ENCODE results near the gene ADGRG2. TPM values are rescaled to one million over a fixed set of nuclear protein-coding genes. Genes with fewer than 3 reads are reported as not detected.

The ADGRG2 gene
- total and polyA plus RNA-seq, 2 donors (not counting 1 experiment from before 2014, with no cell fraction given): under 0.01 to 0.05 TPM

DNA sequence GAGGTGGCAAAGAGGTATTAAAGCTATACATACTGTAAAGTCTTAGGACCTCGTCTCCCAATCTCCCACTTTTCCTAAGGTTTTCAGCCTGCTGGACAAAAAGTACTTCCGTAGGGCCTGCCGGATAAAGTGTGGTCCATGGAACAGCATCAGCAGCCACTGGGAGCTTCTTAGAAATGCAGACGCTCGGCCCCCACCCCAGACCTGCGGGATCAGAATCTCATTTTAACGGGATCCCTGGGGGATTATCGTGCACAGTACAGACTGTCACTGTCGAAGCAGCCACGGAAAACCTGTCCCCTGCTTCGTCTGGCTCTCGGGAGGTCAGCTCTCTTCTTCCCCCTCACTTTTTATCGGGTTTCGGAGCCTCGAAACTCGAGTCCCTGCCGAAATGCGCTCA is 802 bp downstream of the ADGRG2 start:
- Histone ChIP-seq H3K4me1 (ENCODE audit: control insufficient read depth, extremely low read depth, insufficient read depth, low read length) (no peaks in the 10 kb centered on the region), H3K9ac (ENCODE audit: insufficient read depth, low read length) (no peak overlapping the region), H3K36me3 (ENCODE audit: control insufficient read depth, insufficient read depth, low read length) (no peaks in the 10 kb centered on the region), H4K20me1 (ENCODE audit: control insufficient read depth, extremely low read depth, insufficient read depth, low read length) (no peaks in the 10 kb centered on the region), H3K9me3 (ENCODE audit: control insufficient read depth, insufficient read depth, low read depth, low read length) (no peaks in the 10 kb centered on the region), H3K4me3 (replicated peaks in 1 of 4; ENCODE audit: control extremely low read depth in 1 of 4, insufficient read depth in 1 of 4, low read depth in 3 of 4, low read length in 4 of 4) (no peak overlapping the region), H3K79me2 (ENCODE audit: control insufficient read depth, insufficient read depth, low read length) (no peaks in the 10 kb centered on the region), H2AFZ (ENCODE audit: low read length) (no peak overlapping the region), H3K4me2 (ENCODE audit: extremely low read depth, insufficient read depth, low read length) (no peak overlapping the region), H3K27ac (ENCODE audit: insufficient read depth, low read length) (no peak overlapping the region), H3K27me3 (ENCODE audit: control insufficient read depth, insufficient read depth, low read length) (peaks cover 10% of the 10 kb centered on the region)
- no peak for DNase-seq (ENCODE audit: low read depth in 2 of 2)
- TF ChIP-seq EZH2 (IDR thresholded peaks at IDR 0.05; ENCODE audit: low read length, missing control alignments): no peak
- TF ChIP-seq CTCF (conservative IDR thresholded peaks at IDR 0.05 in 1 of 2, IDR thresholded peaks at IDR 0.05 in 1 of 2; ENCODE audit: low read depth in 1 of 2, low read length in 2 of 2): no peak

GRCh38 chrX:19110642-19111041 is 11.6 kb downstream of the ADGRG2 start:
- Histone ChIP-seq H3K27ac (ENCODE audit: insufficient read depth, low read length) (no peak overlapping the region), H4K20me1 (ENCODE audit: control insufficient read depth, extremely low read depth, insufficient read depth, low read length) (no peaks in the 10 kb centered on the region), H3K9ac (ENCODE audit: insufficient read depth, low read length) (no peak overlapping the region), H3K79me2 (ENCODE audit: control insufficient read depth, insufficient read depth, low read length) (no peaks in the 10 kb centered on the region), H3K9me3 (ENCODE audit: control insufficient read depth, insufficient read depth, low read depth, low read length) (no peaks in the 10 kb centered on the region), H3K4me3 (replicated peaks in 1 of 4; ENCODE audit: control extremely low read depth in 1 of 4, insufficient read depth in 1 of 4, low read depth in 3 of 4, low read length in 4 of 4) (no peak overlapping the region), H3K27me3 (ENCODE audit: control insufficient read depth, insufficient read depth, low read length) (no peaks in the 10 kb centered on the region), H2AFZ (ENCODE audit: low read length) (no peak overlapping the region), H3K4me1 (ENCODE audit: control insufficient read depth, extremely low read depth, insufficient read depth, low read length) (no peaks in the 10 kb centered on the region), H3K36me3 (ENCODE audit: control insufficient read depth, insufficient read depth, low read length) (no peaks in the 10 kb centered on the region), H3K4me2 (ENCODE audit: extremely low read depth, insufficient read depth, low read length) (no peak overlapping the region)
- TF ChIP-seq EZH2 (IDR thresholded peaks at IDR 0.05; ENCODE audit: low read length, missing control alignments) (no peak), CTCF (conservative IDR thresholded peaks at IDR 0.05 in 1 of 2, IDR thresholded peaks at IDR 0.05 in 1 of 2; ENCODE audit: low read depth in 1 of 2, low read length in 2 of 2) (no peak)
- DNase-seq (ENCODE audit: low read depth in 2 of 2): no peak

GRCh38 chrX:19107035-19107434 is 15.2 kb downstream of the ADGRG2 start:
- Histone ChIP-seq H3K36me3 (ENCODE audit: control insufficient read depth, insufficient read depth, low read length) (no peaks in the 10 kb centered on the region), H3K79me2 (ENCODE audit: control insufficient read depth, insufficient read depth, low read length) (no peaks in the 10 kb centered on the region), H3K9ac (ENCODE audit: insufficient read depth, low read length) (no peak overlapping the region), H2AFZ (ENCODE audit: low read length) (no peak overlapping the region), H4K20me1 (ENCODE audit: control insufficient read depth, extremely low read depth, insufficient read depth, low read length) (no peaks in the 10 kb centered on the region), H3K4me3 (replicated peaks in 1 of 4; ENCODE audit: control extremely low read depth in 1 of 4, insufficient read depth in 1 of 4, low read depth in 3 of 4, low read length in 4 of 4) (no peak overlapping the region), H3K27ac (ENCODE audit: insufficient read depth, low read length) (no peak overlapping the region), H3K4me1 (ENCODE audit: control insufficient read depth, extremely low read depth, insufficient read depth, low read length) (no peaks in the 10 kb centered on the region), H3K4me2 (ENCODE audit: extremely low read depth, insufficient read depth, low read length) (no peak overlapping the region), H3K9me3 (ENCODE audit: control insufficient read depth, insufficient read depth, low read depth, low read length) (no peaks in the 10 kb centered on the region), H3K27me3 (ENCODE audit: control insufficient read depth, insufficient read depth, low read length) (no peaks in the 10 kb centered on the region)
- TF ChIP-seq CTCF (conservative IDR thresholded peaks at IDR 0.05 in 1 of 2, IDR thresholded peaks at IDR 0.05 in 1 of 2; ENCODE audit: low read depth in 1 of 2, low read length in 2 of 2) (no peak), EZH2 (IDR thresholded peaks at IDR 0.05; ENCODE audit: low read length, missing control alignments) (no peak)
- DNase-seq (ENCODE audit: low read depth in 2 of 2): no peak

All from fibroblast of lung (primary cell).